ENCODE data around the gene KRT80. TPM values are rescaled to one million over a fixed set of nuclear protein-coding genes. Genes with fewer than 3 reads are reported as not detected.
A peak's percentile ranks its signal among the peaks of the same experiment; 100 is the strongest.

KRT80 gene
- total and polyA plus RNA-seq, 2 donors (not counting 3 experiments of a cell fraction or from before 2014, with no cell fraction given) = 13.6 to 23.7 TPM

DNA sequence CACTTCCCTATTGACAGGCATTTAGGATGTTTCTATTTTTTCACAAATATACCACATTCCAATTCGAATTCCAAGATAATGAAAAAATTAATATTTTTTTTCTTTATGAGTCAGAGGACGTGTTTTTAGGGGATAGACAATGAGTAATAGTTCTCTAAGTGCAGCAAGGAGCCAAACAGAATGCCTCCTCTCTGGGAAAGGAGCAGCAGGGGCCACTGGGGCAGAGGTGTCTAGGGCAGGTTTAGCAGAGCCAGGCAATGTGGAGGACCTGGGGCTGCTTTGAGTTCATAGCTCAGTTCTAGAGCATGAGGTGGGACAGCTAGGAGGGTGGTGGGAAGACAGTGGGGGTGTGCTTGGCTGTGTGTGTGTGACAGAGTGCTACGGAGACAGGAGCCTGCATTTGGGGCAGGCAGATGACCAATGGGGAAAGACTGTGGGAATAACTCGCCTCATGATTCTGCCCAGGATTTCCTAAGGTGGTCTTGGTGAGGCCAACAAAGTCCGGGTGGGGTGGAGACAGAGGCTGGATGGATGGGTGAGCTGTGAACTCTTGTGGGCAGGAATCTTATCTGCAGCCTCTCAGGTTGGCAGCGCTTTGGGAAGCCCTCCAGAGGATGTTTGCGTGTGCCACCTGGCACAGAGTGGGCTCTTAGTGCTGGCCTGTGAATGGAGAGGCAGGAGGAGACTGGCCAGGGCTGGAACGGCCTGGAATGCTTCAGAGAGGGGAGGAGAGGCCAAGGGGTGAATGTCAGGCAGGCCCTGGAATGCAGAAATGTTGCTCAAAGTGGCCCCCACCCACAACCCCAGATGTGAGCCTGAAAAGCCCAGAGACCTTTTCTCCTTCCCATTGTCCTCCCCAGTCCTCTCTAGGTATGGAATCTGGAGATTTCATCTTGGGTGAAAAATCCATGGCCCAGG, 38.8 kb upstream of the KRT80 start:
- Histone ChIP-seq H3K9me1 (replicated peaks; ENCODE audit: control insufficient read depth, extremely low read depth, insufficient read depth, low read length) (no peaks in the 10 kb centered on the region), H3K4me3 (replicated peaks in 1 of 3; ENCODE audit: insufficient read depth in 1 of 3, low read depth in 1 of 3, low read length in 3 of 3) (no peak overlapping the region), H4K20me1 (replicated peaks; ENCODE audit: control insufficient read depth, extremely low read depth, insufficient read depth, low read length) (no peaks in the 10 kb centered on the region), H3K4me1 (ENCODE audit: control insufficient read depth, extremely low read depth, insufficient read depth, low read length) (peaks cover 44% of the 10 kb centered on the region), H3K9me3 (replicated peaks; ENCODE audit: control insufficient read depth, insufficient read depth, low read length) (no peaks in the 10 kb centered on the region), H3K9ac (replicated peaks; ENCODE audit: extremely low read depth, insufficient read depth, low read length) (peak overlapping the region; percentile 47), H3K36me3 (ENCODE audit: control insufficient read depth in 2 of 2, extremely low read depth in 1 of 2, insufficient read depth in 2 of 2, low read length in 2 of 2) (no peaks in the 10 kb centered on the region), H3K27ac (ENCODE audit: insufficient read depth, low read depth, low read length) (peak overlapping the region; percentile 84), H3K27me3 (ENCODE audit: control insufficient read depth in 2 of 2, insufficient read depth in 2 of 2, low read length in 2 of 2) (no peaks in the 10 kb centered on the region), H3K79me2 (ENCODE audit: control insufficient read depth, insufficient read depth, low read length) (peaks cover 7% of the 10 kb centered on the region), H3K4me2 (ENCODE audit: insufficient read depth, low read length) (peak overlapping the region; percentile 10), H2AFZ (ENCODE audit: low read depth, low read length) (no peak overlapping the region)
- dilution Hi-C loops (cut with MboI; ENCODE audit: extremely low pct_ligation_motif_present, low sequenced_read_pairs) (no loop called here), intact Hi-C loops (cut with micrococcal nuclease) (loop anchor here (1.0 to 5.0 kb wide), 4 partner anchors 14 to 97 kb away; partner anchors contain the start of gene KRT80)
- no TSS peak for BruUV-seq (replicated peaks)
- peak; percentile 92 for FAIRE-seq
- TF ChIP-seq MYC (IDR thresholded peaks at IDR 0.05; ENCODE audit: low read depth, low read length) (no peak), POLR2A (IDR thresholded peaks at IDR 0.05; ENCODE audit: low read depth, low read length) (peak; percentile 1), JUN (IDR thresholded peaks at IDR 0.05; ENCODE audit: borderline replicate concordance, insufficient read depth, insufficient read length, low read depth) (peak; percentile 74), EZH2 (IDR thresholded peaks at IDR 0.05; ENCODE audit: borderline replicate concordance, low read depth, low read length, severe bottlenecking) (no peak), FOS (IDR thresholded peaks at IDR 0.05; ENCODE audit: borderline replicate concordance, insufficient read depth, low read length) (peak; percentile 89), POLR2AphosphoS5 (IDR thresholded peaks at IDR 0.05; ENCODE audit: insufficient read depth, low read depth, low read length) (peak; percentile 10), GATA2 (IDR thresholded peaks at IDR 0.05; ENCODE audit: insufficient read depth, insufficient read length, low read depth, low read length) (peak; percentile 9)
- TF ChIP-seq, protein P1, sequence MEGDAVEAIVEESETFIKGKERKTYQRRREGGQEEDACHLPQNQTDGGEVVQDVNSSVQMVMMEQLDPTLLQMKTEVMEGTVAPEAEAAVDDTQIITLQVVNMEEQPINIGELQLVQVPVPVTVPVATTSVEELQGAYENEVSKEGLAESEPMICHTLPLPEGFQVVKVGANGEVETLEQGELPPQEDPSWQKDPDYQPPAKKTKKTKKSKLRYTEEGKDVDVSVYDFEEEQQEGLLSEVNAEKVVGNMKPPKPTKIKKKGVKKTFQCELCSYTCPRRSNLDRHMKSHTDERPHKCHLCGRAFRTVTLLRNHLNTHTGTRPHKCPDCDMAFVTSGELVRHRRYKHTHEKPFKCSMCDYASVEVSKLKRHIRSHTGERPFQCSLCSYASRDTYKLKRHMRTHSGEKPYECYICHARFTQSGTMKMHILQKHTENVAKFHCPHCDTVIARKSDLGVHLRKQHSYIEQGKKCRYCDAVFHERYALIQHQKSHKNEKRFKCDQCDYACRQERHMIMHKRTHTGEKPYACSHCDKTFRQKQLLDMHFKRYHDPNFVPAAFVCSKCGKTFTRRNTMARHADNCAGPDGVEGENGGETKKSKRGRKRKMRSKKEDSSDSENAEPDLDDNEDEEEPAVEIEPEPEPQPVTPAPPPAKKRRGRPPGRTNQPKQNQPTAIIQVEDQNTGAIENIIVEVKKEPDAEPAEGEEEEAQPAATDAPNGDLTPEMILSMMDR (IDR thresholded peaks at IDR 0.05; ENCODE audit: extremely low read depth in 1 of 2, insufficient read depth in 1 of 2, low read depth in 1 of 2, low read length in 2 of 2) = no peak
- TF ChIP-seq, protein P2, sequence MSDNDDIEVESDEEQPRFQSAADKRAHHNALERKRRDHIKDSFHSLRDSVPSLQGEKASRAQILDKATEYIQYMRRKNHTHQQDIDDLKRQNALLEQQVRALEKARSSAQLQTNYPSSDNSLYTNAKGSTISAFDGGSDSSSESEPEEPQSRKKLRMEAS (IDR thresholded peaks at IDR 0.05; ENCODE audit: insufficient read depth, insufficient read length) = no peak
- peak; percentile 84 for DNase-seq (ENCODE audit: low read depth, low spot score)
- ChIA-PET CTCF (interaction anchor here (1.1 to 2.6 kb wide), 8 partner anchors 9 to 640 kb away, joined by 4 to 8 read pairs (median 5); partner anchors contain the start of gene KRT80), POLR2A (no interaction called here)

Measured in endothelial cell of umbilical vein (primary cell).